HG03064 (cell line): ENCODE results near the gene OSCP1.
A peak's percentile ranks its signal among the peaks of the same experiment; 100 is the strongest.

Experiments used
- ATAC-seq: cut with Tn5 transposase; IDR thresholded peaks from one replicate; pipeline ENCODE4 v1.9.1; 2021; ENCODE audit warnings: low read depth; ENCODE audit not compliant: unreplicated experiment

The OSCP1 gene

GRCh38 chr1:36386265-36387140 lies 63.7 kb downstream of the OSCP1 start:
- peak; percentile 43 for ATAC-seq

GRCh38 chr1:36385410-36386264 lies 64.6 kb downstream of the OSCP1 start, which contains the start of gene STK40:
TSS of gene STK40 (minus strand) at chr1:36385924. CDS start at chr1:36361332, 24,592 bp downstream.
- peak; percentile 66 for ATAC-seq

GRCh38 chr1:36384542-36385409 lies 65.5 kb downstream of the OSCP1 start:
- ATAC-seq = no peak

GRCh38 chr1:36383240-36383639 lies 67.0 kb downstream of the OSCP1 start:
- ATAC-seq = no peak

GRCh38 chr1:36382669-36383068 lies 67.6 kb downstream of the OSCP1 start:
- ATAC-seq = no peak

GRCh38 chr1:36382231-36382630 lies 68.0 kb downstream of the OSCP1 start:
- no peak for ATAC-seq

- ATAC-seq = no peak
These were observed 68.8 kb downstream of the OSCP1 start for GRCh38 chr1:36381405-36381804.

- ATAC-seq = no peak
These were observed 69.5 kb downstream of the OSCP1 start for GRCh38 chr1:36380782-36381181.

- ATAC-seq = no peak
These were observed 70.1 kb downstream of the OSCP1 start for GRCh38 chr1:36380143-36380619.

- ATAC-seq = no peak
These were observed 72.3 kb downstream of the OSCP1 start for GRCh38 chr1:36377791-36378492.

- no peak for ATAC-seq
These were observed 77.6 kb downstream of the OSCP1 start for GRCh38 chr1:36372617-36373016.

- no peak for ATAC-seq
These were observed 81.0 kb downstream of the OSCP1 start for GRCh38 chr1:36369061-36369861.
